Mesendoderm (in vitro differentiated cells): ENCODE data around the gene NPR2.

Experiments
- DNase-seq: peaks from one replicate; pipeline ENCODE4 v3.0.0; 2013
- H2AK5ac ChIP-seq: 2 replicates; pipeline ENCODE4 v1.6.1; 2013; ENCODE audit warnings: low read length, inconsistent platforms
- H2BK120ac ChIP-seq: 2 replicates; pipeline ENCODE4 v1.6.1; 2013; ENCODE audit warnings: low read depth, mild to moderate bottlenecking, low read length, moderate library complexity, mixed read lengths
- H2BK15ac ChIP-seq: replicated peaks from 2 replicates; pipeline ENCODE4 v1.6.1; 2013; ENCODE audit warnings: low read depth, mild to moderate bottlenecking, moderate library complexity
- H2BK5ac ChIP-seq: 2 replicates; pipeline ENCODE4 v1.6.1; 2013; ENCODE audit warnings: low read length, inconsistent platforms
- H3K18ac ChIP-seq: 2 replicates; pipeline ENCODE4 v1.6.1; 2013; ENCODE audit warnings: mild to moderate bottlenecking, low read length, mixed read lengths
- H3K23ac ChIP-seq: one replicate; pipeline ENCODE4 v1.6.1; 2013; ENCODE audit warnings: low read length
- H3K27ac ChIP-seq: 2 replicates; pipeline ENCODE4 v1.5.1; 2013; ENCODE audit warnings: low read depth, mild to moderate bottlenecking, inconsistent platforms, low read length, moderate library complexity
- H3K27me3 ChIP-seq: 2 replicates; pipeline ENCODE4 v1.6.1; 2013; ENCODE audit warnings: low read length, control low read depth, mild to moderate bottlenecking, inconsistent platforms; ENCODE audit not compliant: insufficient read depth, poor library complexity
- H3K36me3 ChIP-seq: 2 replicates; pipeline ENCODE4 v1.6.1; 2013; ENCODE audit warnings: low read length, inconsistent platforms; ENCODE audit not compliant: control insufficient read depth, insufficient read depth
- H3K4ac ChIP-seq: one replicate; pipeline ENCODE4 v1.6.1; 2013; ENCODE audit warnings: low read depth, mild to moderate bottlenecking, low read length, moderate library complexity
- H3K4me1 ChIP-seq: 2 replicates; pipeline ENCODE4 v1.6.1; 2013; ENCODE audit warnings: low read depth, low read length, inconsistent platforms; ENCODE audit not compliant: control insufficient read depth
- H3K4me2 ChIP-seq: 2 replicates; pipeline ENCODE4 v1.6.1; 2013; ENCODE audit warnings: low read length
- H3K4me3 ChIP-seq: 2 replicates; pipeline ENCODE4 v1.5.1; 2013; ENCODE audit warnings: mild to moderate bottlenecking, low read length
- H3K56ac ChIP-seq: one replicate; pipeline ENCODE4 v1.6.1; 2013; ENCODE audit warnings: low read length
- H3K79me1 ChIP-seq: 2 replicates; pipeline ENCODE4 v1.6.1; 2013; ENCODE audit warnings: low read length, inconsistent platforms
- H3K79me2 ChIP-seq: 2 replicates; pipeline ENCODE4 v1.6.1; 2013; ENCODE audit warnings: mild to moderate bottlenecking, low read length; ENCODE audit not compliant: control insufficient read depth, insufficient read depth
- H3K9ac ChIP-seq: 2 replicates; pipeline ENCODE4 v1.6.1; 2013; ENCODE audit warnings: low read length, inconsistent platforms
- H4K5ac ChIP-seq: one replicate; pipeline ENCODE4 v1.6.1; 2013; ENCODE audit warnings: low read length
- H4K8ac ChIP-seq: one replicate; pipeline ENCODE4 v1.6.1; 2013; ENCODE audit warnings: low read depth, mild to moderate bottlenecking, control low read depth, low read length, moderate library complexity
- WGBS: extraction: QIAGEN DNeasy Blood & Tissue Kit; methylation state at CpG from one replicate; pipeline ENCODE4 v1.1.7; 2013; ENCODE audit warnings: low lambda C conversion rate, missing lambda C conversion rate; ENCODE audit not compliant: insufficient coverage; ENCODE audit errors: extremely low coverage; 5-methylcytosine and 5-hydroxymethylcytosine counted together

The NPR2 gene

DNA sequence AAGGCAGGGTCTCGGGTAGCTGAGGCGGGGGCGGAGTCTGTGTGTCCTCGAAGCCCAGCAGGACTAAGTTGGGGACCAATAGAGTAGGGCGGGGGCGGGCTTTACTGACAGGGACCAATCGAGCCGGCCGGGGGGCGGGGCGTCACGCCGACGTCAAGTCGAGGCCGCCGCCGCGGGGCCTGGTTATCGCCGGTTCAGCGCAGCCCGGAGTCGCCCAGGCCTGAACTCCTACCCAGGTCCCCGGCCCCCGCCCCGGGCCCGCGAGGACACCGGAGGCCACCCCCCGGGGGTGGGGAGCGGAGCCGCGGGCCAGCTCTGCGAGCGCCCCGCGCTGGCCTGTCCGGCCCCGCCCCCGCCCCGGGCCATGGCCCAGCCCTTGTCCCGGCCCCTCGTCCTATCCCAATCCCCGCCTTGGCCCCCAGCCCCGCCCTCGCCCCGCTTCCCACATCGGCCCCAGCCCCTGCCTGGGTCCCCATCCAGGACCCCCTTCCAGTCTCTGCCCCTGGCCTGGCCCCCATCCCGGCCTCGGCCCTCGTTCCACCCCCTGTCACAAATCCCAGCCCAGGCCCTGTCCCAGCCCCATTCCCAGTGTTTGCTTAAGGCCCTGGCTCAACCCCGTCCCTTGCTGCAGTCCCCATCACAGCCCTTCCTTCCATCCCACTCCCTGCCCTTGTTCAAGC lies 37.8 kb downstream of the NPR2 start, which contains the start of gene TMEM8B:
Gene TMEM8B, plus strand, starts transcription at position 145 of the 680 bp plus-strand sequence. Its CDS starts 220 bp downstream, at position 365.
- no peak within 1 kb of the TSS for H2BK120ac ChIP-seq
- H3K79me1 ChIP-seq = no peaks in the 10 kb centered on the region
- H3K23ac ChIP-seq = peak within 1 kb of the TSS; percentile 15
- H3K79me2 ChIP-seq = no peaks in the 10 kb centered on the region
- H2BK15ac ChIP-seq = no peak within 1 kb of the TSS
- H3K27ac ChIP-seq = no peak within 1 kb of the TSS
- H3K36me3 ChIP-seq = no peaks in the 10 kb centered on the region
- no peaks in the 10 kb centered on the region for H3K27me3 ChIP-seq
- H3K4me2 ChIP-seq = peak within 1 kb of the TSS; percentile 98
- no peak within 1 kb of the TSS for H4K5ac ChIP-seq
- H3K4ac ChIP-seq = peak within 1 kb of the TSS; percentile 18
- no peak within 1 kb of the TSS for H2AK5ac ChIP-seq
- H3K9ac ChIP-seq = peak within 1 kb of the TSS; percentile 92
- peak within 1 kb of the TSS; percentile 70 for H3K4me3 ChIP-seq
- H3K18ac ChIP-seq = peak within 1 kb of the TSS; percentile 95
- WGBS = no CpG with 5 or more reads among the region's 53 CpGs
- H2BK5ac ChIP-seq = no peak within 1 kb of the TSS
- peaks cover 6% of the 10 kb centered on the region for H3K4me1 ChIP-seq
- H3K56ac ChIP-seq = peak within 1 kb of the TSS; percentile 95
- no peak within 1 kb of the TSS for H4K8ac ChIP-seq
- peak; percentile 96 for DNase-seq

DNA sequence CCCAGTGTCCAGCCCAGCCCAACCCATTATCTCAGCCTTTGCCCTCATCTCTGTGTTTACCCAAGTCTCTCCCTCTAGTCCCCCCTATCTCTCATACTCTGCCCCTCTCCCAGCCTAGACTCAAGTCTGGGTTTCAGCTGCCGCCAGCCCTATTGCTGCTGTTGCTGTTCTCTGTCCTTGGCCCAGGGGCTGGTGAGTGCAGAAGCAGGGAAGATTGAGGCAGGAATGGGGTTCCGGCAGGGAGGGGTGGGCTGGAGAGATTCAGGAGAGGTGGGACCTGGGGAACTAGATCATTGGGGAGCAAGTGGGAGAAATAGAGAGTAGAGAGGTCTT lies 38.3 kb downstream of the NPR2 start:
- H3K18ac ChIP-seq = no peak overlapping the region
- H3K27ac ChIP-seq = no peak overlapping the region
- peak overlapping the region; percentile 85 for H3K4me2 ChIP-seq
- no peaks in the 10 kb centered on the region for H3K79me2 ChIP-seq
- H3K36me3 ChIP-seq = no peaks in the 10 kb centered on the region
- peak overlapping the region; percentile 43 for H3K4me3 ChIP-seq
- H2AK5ac ChIP-seq = no peak overlapping the region
- peak overlapping the region; percentile 15 for H3K23ac ChIP-seq
- no peak overlapping the region for H2BK120ac ChIP-seq
- peaks cover 6% of the 10 kb centered on the region for H3K4me1 ChIP-seq
- WGBS = no CpG with 5 or more reads among the region's 2 CpGs
- H4K5ac ChIP-seq = no peak overlapping the region
- H3K9ac ChIP-seq = peak overlapping the region; percentile 60
- H2BK5ac ChIP-seq = no peak overlapping the region
- no peak overlapping the region for H2BK15ac ChIP-seq
- H3K27me3 ChIP-seq = no peaks in the 10 kb centered on the region
- no peak overlapping the region for H4K8ac ChIP-seq
- H3K56ac ChIP-seq = peak overlapping the region; percentile 82
- H3K4ac ChIP-seq = no peak overlapping the region
- no peak for DNase-seq
- no peaks in the 10 kb centered on the region for H3K79me1 ChIP-seq

DNA sequence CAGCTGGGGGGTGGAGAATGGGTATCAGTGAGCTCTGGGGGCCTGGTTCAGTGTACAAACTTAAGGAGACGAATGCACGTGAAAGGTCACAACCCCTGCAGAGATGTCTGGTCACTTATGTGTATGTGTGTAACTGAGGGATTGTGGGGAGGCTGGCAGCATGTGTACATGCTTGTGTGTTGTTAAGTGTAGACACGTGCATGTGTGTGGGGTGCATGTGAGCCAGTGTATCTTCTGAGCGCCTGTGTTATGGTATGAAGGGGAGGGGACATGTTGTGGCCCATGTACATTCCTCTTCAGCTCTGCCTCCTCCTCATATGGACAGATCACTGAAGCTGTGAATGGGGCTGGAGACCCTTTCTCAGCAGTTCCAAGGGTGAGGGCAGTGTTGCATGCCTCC lies 39.6 kb downstream of the NPR2 start:
- no peak overlapping the region for H4K8ac ChIP-seq
- no peaks in the 10 kb centered on the region for H3K79me2 ChIP-seq
- no peak overlapping the region for H3K4ac ChIP-seq
- no peak overlapping the region for H2BK15ac ChIP-seq
- H2BK5ac ChIP-seq = no peak overlapping the region
- no peak overlapping the region for H3K56ac ChIP-seq
- H3K27ac ChIP-seq = no peak overlapping the region
- no CpG with 5 or more reads among the region's 4 CpGs for WGBS
- H3K36me3 ChIP-seq = no peaks in the 10 kb centered on the region
- no peak overlapping the region for H2BK120ac ChIP-seq
- H3K27me3 ChIP-seq = no peaks in the 10 kb centered on the region
- H3K9ac ChIP-seq = no peak overlapping the region
- H4K5ac ChIP-seq = no peak overlapping the region
- no peak overlapping the region for H2AK5ac ChIP-seq
- H3K79me1 ChIP-seq = no peaks in the 10 kb centered on the region
- no peak overlapping the region for H3K18ac ChIP-seq
- H3K4me1 ChIP-seq = peaks cover 6% of the 10 kb centered on the region
- no peak overlapping the region for H3K4me2 ChIP-seq
- no peak overlapping the region for H3K4me3 ChIP-seq
- H3K23ac ChIP-seq = no peak overlapping the region
- DNase-seq = no peak

DNA sequence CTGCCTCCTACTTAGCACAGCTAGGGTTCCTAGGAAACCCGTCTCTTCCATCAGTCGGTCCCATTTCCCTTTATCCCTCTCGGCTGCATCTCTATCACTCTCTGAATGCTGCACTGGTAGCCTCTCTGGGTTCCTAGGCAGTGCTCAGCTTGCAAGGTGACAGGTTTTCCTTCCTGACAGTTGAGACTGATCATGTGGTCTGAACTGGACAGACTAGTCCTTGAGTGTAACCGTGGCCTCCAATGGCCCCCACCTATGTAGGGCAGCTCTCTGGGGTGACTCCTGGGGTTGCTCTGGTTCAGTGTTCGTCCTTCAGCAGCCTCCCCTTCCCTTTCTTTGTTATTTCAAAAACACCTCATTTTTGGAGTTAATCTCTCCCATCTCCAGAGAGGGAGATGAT lies 41.4 kb downstream of the NPR2 start:
- Histone ChIP-seq H2BK120ac (no peak overlapping the region), H3K56ac (no peak overlapping the region), H2AK5ac (no peak overlapping the region), H2BK5ac (no peak overlapping the region), H4K8ac (no peak overlapping the region), H3K79me2 (no peaks in the 10 kb centered on the region), H3K9ac (no peak overlapping the region), H4K5ac (no peak overlapping the region), H3K36me3 (no peaks in the 10 kb centered on the region), H3K23ac (no peak overlapping the region), H3K18ac (no peak overlapping the region), H3K27ac (no peak overlapping the region), H3K4me3 (no peak overlapping the region), H3K4ac (no peak overlapping the region), H3K4me1 (peaks cover 6% of the 10 kb centered on the region), H3K27me3 (no peaks in the 10 kb centered on the region), H2BK15ac (no peak overlapping the region), H3K79me1 (no peaks in the 10 kb centered on the region), H3K4me2 (no peak overlapping the region)
- no CpG with 5 or more reads among the region's 5 CpGs for WGBS
- DNase-seq = no peak

DNA sequence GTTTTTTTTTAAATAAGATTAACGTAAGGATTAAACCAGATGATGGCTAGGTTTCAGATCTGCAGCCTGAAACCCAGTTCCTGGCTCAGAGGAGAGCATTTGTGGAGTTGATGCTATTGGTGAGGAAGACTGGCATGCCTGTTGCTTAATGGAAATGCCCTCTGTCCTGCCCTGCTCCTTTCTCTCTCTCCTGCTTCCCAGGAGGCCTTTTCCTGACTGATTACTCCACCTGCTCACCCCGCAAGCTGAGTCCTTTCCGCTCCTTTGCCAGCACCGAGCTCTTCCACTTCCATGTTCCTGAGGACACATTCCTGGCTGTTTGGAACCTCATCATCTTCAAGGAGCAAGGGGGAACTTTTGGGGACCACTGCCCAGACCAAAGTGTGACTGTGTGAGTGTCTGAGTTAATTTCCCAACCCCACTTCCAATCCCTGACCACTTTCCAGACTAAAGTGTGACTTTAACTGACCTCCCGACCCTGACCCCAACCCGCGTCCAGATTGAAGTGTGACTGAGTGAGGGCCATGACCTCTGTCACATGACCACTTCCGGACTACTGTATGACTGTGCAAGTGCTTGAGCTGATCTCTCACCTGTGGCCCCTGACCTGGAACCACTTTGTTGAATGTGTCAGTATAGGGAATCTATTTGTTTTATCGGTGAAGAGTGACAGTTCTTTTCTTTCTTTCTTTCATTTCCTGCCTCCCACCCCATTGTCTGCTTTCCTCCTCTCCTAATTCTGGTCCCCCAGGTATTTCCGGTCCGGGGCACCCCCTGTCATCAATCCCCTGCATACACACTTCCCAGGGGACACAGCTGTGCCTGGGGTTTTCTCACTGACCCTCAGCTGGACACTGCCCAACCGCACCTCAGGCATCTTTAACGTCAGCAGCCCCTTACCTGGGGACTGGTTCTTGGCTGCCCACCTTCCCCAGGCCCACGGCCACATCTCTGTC lies 43.1 kb downstream of the NPR2 start:
- Histone ChIP-seq H3K79me1 (no peaks in the 10 kb centered on the region), H2BK120ac (no peak overlapping the region), H2BK5ac (no peak overlapping the region), H3K23ac (no peak overlapping the region), H3K4me2 (no peak overlapping the region), H2AK5ac (no peak overlapping the region), H3K79me2 (no peaks in the 10 kb centered on the region), H3K27ac (no peak overlapping the region), H2BK15ac (no peak overlapping the region), H3K56ac (no peak overlapping the region), H3K36me3 (no peaks in the 10 kb centered on the region), H3K27me3 (no peaks in the 10 kb centered on the region), H3K18ac (no peak overlapping the region), H3K4ac (no peak overlapping the region), H4K8ac (no peak overlapping the region), H4K5ac (no peak overlapping the region), H3K4me1 (peaks cover 2% of the 10 kb centered on the region), H3K4me3 (no peak overlapping the region), H3K9ac (no peak overlapping the region)
- DNase-seq = no peak
- no CpG with 5 or more reads among the region's 14 CpGs for WGBS
